K562 (cell line): ENCODE measurements around the gene GMIP. TPM values are rescaled to one million over a fixed set of nuclear protein-coding genes. Genes with fewer than 3 reads are reported as not detected.

Experiments used
- BDP1 ChIP-seq: IDR thresholded peaks from 3 replicates; pipeline ENCODE4 v1.6.1; 2011; ENCODE audit not compliant: insufficient read length, insufficient read depth
- DPF2 ChIP-seq: fragments of 450-650 bp; IDR thresholded peaks from 2 replicates; pipeline ENCODE4 v1.6.1; 2016
- FOXK1 ChIP-seq: sonication (generic); formaldehyde crosslinking; IDR thresholded peaks from 2 replicates; pipeline ENCODE4 v1.8.0; 2022; ENCODE audit warnings: missing genetic modification reagents, mild to moderate bottlenecking, borderline replicate concordance
- FOXK2 ChIP-seq, 2 experiments: fragments of 450-650 bp; IDR thresholded peaks in 1 of 2; conservative IDR thresholded peaks in 1 of 2; 2 replicates each; pipeline ENCODE4 v1.6.1; 2016; ENCODE audit warnings: low read depth in 2 of 2, mild to moderate bottlenecking in 1 of 2
- MAFF ChIP-seq: IDR thresholded peaks from 2 replicates; pipeline ENCODE4 v1.6.1; 2012; ENCODE audit warnings: low read length, improper control_type of control experiment
- MTA3 ChIP-seq: fragments of 450-650 bp; formaldehyde crosslinking; IDR thresholded peaks from 2 replicates; pipeline ENCODE4 v1.6.1; 2017; ENCODE audit warnings: mild to moderate bottlenecking, borderline replicate concordance
- PHB2 ChIP-seq: fragments of 450-650 bp; IDR thresholded peaks from 2 replicates; pipeline ENCODE4 v1.6.1; 2017; ENCODE audit warnings: low read depth
- TBP ChIP-seq: optimal IDR thresholded peaks from 2 replicates; pipeline ENCODE3; 2011; ENCODE audit warnings: low read depth, low read length, improper control_type of control experiment
- ZKSCAN8 ChIP-seq: fragments of 200-800 bp; sonication (Bioruptor generic); IDR thresholded peaks from 2 replicates; pipeline ENCODE4 v1.6.1; 2016; ENCODE audit warnings: missing genetic modification characterization, missing compliant biosample characterization
- ZNF41 ChIP-seq: fragments of 250-450 bp; sonication (Bioruptor Pico); conservative IDR thresholded peaks from 2 replicates; pipeline ENCODE4 v1.4.0; 2020; ENCODE audit warnings: mild to moderate bottlenecking
- polyA plus RNA-seq, 8 experiments: library from polyadenylated mRNA; depleted of rRNA in 4 of 8; stranded (reverse) in 5 of 8; unstranded in 3 of 8; fragments of >200 nt; fragmentation: Nextera tagmentation in 2 of 8; fragmentation: Illumina TruSeq in 1 of 8; extraction: Ambion mirVana in 2 of 8; extraction: Trizol in 1 of 8; gene quantifications; 2 replicates each; pipeline versions ENCODE4 v1.2.1 to v1.2.3, GENCODE V29; 2011 to 2014; ENCODE audit warnings: inconsistent platforms in 1 of 8, missing spikeins in 1 of 8
- total RNA-seq, 7 experiments: library from RNA; depleted of rRNA in 6 of 7; stranded (reverse); fragments of >200 nt in 6 of 7; fragmentation: Illumina TruSeq in 2 of 7; extraction: Trizol in 2 of 7; gene quantifications; 2 replicates each; pipeline versions ENCODE4 v1.2.1 to v1.2.3, GENCODE V29; 2011 to 2021; ENCODE audit warnings: low replicate concordance in 1 of 7
- TF ChIP-seq, protein P1 (sequence below): fragments of 250-450 bp; sonication (Bioruptor Pico); IDR thresholded peaks from 2 replicates; pipeline ENCODE4 v1.5.0; 2020; ENCODE audit warnings: mild to moderate bottlenecking, borderline replicate concordance
- TF ChIP-seq, protein P2 (sequence below): fragments of 150-350 bp; IDR thresholded peaks from 2 replicates; pipeline ENCODE4 v1.6.1; 2014; ENCODE audit warnings: low read depth, mild to moderate bottlenecking, low read length, borderline replicate concordance
- TF ChIP-seq, protein P3 (sequence below): sonication (generic); formaldehyde crosslinking; IDR thresholded peaks from 2 replicates; pipeline ENCODE4 v1.8.1; 2023; ENCODE audit warnings: missing genetic modification reagents, mild to moderate bottlenecking, borderline replicate concordance
- TF ChIP-seq, protein P4 (sequence below): fragments of 250-450 bp; sonication (Bioruptor Pico); IDR thresholded peaks from 2 replicates; pipeline ENCODE4 v1.4.0; 2020; ENCODE audit warnings: mild to moderate bottlenecking, moderate library complexity
- TF ChIP-seq, protein P5 (sequence below): sonication (generic); formaldehyde crosslinking; IDR thresholded peaks from 2 replicates; pipeline ENCODE4 v1.9.0; 2022; ENCODE audit warnings: mild to moderate bottlenecking, missing genetic modification reagents

GMIP gene
- total and polyA plus RNA-seq, 9 of the 15 experiments (the other 6 are each of a cell fraction or from before 2014, with no cell fraction given): 0.14 to 15.8 (median 3.2) TPM

DNA sequence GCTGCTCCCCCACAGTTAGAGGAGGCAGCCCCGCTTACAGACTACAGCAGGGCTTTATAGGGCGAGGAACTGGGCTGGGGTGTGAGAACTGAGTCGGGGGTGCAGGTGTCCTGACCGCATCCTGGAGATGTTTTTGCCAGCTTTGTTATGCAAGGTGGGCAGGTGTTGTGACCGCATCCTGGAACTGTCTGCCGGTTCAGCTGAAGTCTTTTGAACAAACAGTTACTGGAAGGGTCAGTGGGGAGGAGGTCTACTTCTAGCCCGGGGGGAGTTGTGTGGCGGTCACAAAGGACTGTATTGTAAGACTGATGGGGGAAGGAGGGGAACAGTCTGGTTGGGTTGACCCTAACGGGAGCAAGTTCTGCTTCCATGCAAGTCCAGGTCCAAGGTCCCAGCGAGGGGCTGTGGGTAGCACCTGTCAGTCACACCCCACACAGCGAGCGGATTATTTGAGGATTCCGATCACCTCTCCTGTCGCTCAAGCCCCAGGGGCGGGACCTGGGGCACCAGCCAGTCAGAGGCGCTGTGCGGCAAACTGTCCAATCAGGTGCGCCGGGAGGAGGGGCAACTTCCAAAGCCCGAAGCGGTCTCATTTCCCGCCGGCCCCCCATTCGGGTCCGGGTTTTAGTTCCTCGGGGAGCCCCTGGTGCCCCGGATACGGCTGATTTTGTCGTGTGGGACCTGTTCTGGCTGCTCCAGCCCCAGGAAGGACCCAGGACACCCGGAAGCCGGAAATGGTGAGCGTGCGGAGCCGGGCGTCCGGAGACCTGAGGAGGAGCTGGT is 25.0 kb upstream of the GMIP start, which contains the start of gene ZNF101 (continued):
- TF ChIP-seq, protein P1, sequence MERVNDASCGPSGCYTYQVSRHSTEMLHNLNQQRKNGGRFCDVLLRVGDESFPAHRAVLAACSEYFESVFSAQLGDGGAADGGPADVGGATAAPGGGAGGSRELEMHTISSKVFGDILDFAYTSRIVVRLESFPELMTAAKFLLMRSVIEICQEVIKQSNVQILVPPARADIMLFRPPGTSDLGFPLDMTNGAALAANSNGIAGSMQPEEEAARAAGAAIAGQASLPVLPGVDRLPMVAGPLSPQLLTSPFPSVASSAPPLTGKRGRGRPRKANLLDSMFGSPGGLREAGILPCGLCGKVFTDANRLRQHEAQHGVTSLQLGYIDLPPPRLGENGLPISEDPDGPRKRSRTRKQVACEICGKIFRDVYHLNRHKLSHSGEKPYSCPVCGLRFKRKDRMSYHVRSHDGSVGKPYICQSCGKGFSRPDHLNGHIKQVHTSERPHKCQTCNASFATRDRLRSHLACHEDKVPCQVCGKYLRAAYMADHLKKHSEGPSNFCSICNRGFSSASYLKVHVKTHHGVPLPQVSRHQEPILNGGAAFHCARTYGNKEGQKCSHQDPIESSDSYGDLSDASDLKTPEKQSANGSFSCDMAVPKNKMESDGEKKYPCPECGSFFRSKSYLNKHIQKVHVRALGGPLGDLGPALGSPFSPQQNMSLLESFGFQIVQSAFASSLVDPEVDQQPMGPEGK (CRISPR knock-in tag): no peak
- TF ChIP-seq ZKSCAN8 (CRISPR knock-in tag) (no peak), MAFF (no peak), MTA3 (no peak), TBP (peak; percentile 83), FOXK1 (CRISPR knock-in tag) (no peak), DPF2 (no peak), PHB2 (no peak), BDP1 (no peak), FOXK2 (conservative IDR thresholded peaks at IDR 0.05 in 1 of 2, IDR thresholded peaks at IDR 0.05 in 1 of 2; ENCODE audit: low read depth in 2 of 2) (peak in 1 of 2 experiments; percentile 32; a peak in 1 of 4 replicates), ZNF41 (CRISPR knock-in tag) (no peak)
- TF ChIP-seq, protein P2, sequence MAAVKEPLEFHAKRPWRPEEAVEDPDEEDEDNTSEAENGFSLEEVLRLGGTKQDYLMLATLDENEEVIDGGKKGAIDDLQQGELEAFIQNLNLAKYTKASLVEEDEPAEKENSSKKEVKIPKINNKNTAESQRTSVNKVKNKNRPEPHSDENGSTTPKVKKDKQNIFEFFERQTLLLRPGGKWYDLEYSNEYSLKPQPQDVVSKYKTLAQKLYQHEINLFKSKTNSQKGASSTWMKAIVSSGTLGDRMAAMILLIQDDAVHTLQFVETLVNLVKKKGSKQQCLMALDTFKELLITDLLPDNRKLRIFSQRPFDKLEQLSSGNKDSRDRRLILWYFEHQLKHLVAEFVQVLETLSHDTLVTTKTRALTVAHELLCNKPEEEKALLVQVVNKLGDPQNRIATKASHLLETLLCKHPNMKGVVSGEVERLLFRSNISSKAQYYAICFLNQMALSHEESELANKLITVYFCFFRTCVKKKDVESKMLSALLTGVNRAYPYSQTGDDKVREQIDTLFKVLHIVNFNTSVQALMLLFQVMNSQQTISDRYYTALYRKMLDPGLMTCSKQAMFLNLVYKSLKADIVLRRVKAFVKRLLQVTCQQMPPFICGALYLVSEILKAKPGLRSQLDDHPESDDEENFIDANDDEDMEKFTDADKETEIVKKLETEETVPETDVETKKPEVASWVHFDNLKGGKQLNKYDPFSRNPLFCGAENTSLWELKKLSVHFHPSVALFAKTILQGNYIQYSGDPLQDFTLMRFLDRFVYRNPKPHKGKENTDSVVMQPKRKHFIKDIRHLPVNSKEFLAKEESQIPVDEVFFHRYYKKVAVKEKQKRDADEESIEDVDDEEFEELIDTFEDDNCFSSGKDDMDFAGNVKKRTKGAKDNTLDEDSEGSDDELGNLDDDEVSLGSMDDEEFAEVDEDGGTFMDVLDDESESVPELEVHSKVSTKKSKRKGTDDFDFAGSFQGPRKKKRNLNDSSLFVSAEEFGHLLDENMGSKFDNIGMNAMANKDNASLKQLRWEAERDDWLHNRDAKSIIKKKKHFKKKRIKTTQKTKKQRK: peak; percentile 57; the same call in 1 of the 2 replicates
- TF ChIP-seq, protein P3, sequence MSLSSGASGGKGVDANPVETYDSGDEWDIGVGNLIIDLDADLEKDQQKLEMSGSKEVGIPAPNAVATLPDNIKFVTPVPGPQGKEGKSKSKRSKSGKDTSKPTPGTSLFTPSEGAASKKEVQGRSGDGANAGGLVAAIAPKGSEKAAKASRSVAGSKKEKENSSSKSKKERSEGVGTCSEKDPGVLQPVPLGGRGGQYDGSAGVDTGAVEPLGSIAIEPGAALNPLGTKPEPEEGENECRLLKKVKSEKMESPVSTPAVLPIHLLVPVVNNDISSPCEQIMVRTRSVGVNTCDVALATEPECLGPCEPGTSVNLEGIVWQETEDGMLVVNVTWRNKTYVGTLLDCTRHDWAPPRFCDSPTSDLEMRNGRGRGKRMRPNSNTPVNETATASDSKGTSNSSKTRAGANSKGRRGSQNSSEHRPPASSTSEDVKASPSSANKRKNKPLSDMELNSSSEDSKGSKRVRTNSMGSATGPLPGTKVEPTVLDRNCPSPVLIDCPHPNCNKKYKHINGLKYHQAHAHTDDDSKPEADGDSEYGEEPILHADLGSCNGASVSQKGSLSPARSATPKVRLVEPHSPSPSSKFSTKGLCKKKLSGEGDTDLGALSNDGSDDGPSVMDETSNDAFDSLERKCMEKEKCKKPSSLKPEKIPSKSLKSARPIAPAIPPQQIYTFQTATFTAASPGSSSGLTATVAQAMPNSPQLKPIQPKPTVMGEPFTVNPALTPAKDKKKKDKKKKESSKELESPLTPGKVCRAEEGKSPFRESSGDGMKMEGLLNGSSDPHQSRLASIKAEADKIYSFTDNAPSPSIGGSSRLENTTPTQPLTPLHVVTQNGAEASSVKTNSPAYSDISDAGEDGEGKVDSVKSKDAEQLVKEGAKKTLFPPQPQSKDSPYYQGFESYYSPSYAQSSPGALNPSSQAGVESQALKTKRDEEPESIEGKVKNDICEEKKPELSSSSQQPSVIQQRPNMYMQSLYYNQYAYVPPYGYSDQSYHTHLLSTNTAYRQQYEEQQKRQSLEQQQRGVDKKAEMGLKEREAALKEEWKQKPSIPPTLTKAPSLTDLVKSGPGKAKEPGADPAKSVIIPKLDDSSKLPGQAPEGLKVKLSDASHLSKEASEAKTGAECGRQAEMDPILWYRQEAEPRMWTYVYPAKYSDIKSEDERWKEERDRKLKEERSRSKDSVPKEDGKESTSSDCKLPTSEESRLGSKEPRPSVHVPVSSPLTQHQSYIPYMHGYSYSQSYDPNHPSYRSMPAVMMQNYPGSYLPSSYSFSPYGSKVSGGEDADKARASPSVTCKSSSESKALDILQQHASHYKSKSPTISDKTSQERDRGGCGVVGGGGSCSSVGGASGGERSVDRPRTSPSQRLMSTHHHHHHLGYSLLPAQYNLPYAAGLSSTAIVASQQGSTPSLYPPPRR (CRISPR knock-in tag): no peak
- TF ChIP-seq, protein P4, sequence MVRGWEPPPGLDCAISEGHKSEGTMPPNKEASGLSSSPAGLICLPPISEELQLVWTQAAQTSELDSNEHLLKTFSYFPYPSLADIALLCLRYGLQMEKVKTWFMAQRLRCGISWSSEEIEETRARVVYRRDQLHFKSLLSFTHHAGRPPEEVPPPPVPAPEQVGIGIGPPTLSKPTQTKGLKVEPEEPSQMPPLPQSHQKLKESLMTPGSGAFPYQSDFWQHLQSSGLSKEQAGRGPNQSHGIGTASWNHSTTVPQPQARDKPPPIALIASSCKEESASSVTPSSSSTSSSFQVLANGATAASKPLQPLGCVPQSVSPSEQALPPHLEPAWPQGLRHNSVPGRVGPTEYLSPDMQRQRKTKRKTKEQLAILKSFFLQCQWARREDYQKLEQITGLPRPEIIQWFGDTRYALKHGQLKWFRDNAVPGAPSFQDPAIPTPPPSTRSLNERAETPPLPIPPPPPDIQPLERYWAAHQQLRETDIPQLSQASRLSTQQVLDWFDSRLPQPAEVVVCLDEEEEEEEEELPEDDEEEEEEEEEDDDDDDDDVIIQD (CRISPR knock-in tag): no peak
- TF ChIP-seq, protein P5, sequence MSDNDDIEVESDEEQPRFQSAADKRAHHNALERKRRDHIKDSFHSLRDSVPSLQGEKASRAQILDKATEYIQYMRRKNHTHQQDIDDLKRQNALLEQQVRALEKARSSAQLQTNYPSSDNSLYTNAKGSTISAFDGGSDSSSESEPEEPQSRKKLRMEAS (CRISPR knock-in tag): no peak
